Hematopoietic multipotent progenitor cell treated with erythropoietin and hydrocortisone succinate and interleukin-3 and kit ligand, for 6 days (in vitro differentiated cells): ENCODE data around the gene HIP1R.
"Not testable (repeated sequence)": the region's sequence is repeated elsewhere in the genome, so short reads cannot be mapped to it uniquely, and the experiment has no call there.

ENCODE experiments used
- DNase-seq: peaks from one replicate; pipeline ENCODE4 v3.0.0-alpha.2; 2015

The HIP1R gene

DNA sequence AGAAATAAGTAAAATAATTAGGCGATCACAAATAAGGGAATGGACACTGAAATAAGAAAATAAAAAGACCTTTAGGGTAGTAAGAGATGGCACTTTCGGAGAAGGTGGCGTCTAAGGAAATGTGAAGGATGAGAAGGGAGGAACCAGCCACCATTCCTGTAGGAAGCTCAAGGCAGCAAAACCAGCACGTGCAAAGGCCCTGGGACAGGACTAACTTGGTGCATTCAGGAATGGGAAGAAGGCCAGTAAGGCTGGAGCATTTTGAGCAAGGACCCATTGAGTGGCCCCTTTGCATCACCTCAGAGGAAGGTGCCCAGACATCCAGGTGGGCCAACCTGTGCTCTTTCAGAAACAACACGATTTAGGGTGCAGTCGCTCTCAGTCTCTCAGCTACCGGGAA is 61.4 kb downstream of the HIP1R start:
- DNase-seq: no peak

DNA sequence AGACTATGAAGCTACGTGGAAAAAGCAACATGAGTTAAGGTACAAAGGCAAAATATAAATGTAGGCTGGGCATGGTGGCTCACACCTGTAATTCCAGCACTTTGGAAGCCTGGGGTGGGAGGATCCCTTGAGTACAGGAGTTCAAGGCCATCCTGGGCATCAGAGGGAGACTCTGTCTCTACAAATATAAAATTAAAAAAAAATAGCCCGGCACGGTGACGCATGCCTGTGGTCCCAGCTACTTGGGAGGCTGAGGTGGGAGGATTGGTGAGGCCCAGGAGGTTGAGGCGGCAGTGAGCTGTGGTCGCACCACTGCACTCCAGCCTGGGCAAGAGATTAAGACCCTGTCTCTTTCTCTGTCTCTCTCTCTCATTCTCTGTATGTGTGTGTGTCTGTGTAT is 64.6 kb downstream of the HIP1R start:
- no peak for DNase-seq

DNA sequence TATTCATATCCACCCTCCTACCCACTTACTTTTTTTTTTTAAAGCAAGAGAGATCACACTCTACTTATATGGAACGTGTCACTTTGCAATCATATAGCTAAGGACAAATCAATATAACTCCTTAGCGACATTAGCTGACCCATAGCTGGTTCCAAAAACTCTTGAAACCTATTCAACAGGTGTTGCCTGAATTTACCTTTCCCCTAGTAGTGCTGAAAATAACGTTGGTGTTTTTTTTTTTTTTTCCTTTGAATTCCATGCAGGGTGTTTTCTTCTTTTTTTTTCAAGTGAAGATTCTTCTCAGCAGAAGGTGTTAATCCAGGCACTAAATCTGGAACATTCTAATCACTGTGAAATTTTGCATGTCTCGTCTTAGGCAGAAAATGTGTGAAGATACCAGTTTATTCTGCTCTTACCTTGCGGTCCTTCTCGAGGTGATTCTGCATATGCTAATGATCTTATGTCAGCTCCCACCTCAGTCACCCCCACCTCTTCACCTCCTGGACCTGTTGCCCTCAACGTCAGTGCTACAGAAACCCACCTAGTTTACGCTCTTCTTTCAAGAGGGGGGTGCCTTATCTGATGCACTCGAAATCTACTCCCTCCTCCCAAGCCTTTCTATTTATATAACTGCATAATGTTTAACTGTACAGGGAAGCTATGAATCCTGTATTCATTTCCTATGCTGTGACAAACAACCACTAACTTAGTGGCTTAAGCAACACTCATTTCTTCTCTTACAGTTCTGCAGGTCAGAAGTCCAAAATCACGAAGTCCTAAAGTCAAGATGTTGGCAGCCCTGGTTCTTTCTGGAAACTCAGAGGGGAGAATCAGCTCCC is 67.8 kb downstream of the HIP1R start:
- no peak for DNase-seq

DNA sequence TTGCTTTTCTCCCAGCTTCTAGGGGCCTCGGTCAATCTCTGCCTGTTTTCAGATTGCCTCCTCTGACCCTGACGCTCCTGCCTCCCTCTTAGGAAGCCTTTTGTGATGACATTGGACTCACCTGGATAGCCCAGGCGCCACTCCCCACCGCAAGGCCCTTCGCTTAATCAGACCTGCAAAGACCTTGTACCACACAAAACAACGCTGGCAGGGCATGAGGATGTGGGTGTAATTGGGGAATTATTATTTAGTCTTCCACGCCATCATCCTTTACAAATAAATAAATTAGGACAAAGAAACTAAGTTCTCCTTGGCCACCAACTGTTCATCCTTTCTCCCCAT is 68.4 kb downstream of the HIP1R start:
- DNase-seq: no peak

DNA sequence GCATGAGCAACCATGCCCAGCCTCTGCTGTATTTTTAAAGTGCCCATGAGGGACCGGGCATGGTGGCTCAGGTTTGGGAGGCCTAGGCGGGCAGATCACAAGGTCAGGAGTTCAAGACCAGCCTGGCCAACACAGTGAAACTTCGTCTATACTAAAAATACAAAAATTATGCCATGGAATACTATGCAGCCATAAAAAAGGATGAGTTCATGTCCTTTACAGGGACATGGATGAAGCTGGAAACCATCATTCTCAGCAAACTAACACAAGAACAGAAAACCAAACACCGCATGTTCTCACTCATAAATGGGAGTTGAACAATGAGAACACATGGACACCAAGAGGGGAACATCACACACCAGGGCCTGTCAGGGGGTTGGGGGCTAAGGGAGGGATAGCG is 70.0 kb downstream of the HIP1R start:
- DNase-seq: not testable (repeated sequence)

DNA sequence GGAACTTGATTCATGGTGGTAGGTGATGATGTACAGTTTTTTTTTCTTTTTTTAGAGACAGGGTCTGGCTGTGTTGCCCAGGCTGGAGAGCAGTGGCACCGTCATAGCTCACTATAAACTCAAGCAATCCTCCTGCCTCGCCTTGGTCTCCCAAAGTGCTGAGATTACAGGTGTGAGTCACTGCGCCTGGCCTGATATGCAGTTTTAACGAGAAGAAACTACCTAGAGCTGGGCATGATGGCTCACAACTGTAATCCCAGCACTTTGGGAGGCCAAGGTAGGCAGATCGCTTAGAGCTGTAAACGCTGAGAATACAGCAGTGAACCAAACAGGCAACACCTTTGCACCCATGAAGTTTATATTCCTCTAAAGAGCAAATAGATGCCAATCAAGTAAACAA is 73.7 kb downstream of the HIP1R start:
- DNase-seq: no peak

DNA sequence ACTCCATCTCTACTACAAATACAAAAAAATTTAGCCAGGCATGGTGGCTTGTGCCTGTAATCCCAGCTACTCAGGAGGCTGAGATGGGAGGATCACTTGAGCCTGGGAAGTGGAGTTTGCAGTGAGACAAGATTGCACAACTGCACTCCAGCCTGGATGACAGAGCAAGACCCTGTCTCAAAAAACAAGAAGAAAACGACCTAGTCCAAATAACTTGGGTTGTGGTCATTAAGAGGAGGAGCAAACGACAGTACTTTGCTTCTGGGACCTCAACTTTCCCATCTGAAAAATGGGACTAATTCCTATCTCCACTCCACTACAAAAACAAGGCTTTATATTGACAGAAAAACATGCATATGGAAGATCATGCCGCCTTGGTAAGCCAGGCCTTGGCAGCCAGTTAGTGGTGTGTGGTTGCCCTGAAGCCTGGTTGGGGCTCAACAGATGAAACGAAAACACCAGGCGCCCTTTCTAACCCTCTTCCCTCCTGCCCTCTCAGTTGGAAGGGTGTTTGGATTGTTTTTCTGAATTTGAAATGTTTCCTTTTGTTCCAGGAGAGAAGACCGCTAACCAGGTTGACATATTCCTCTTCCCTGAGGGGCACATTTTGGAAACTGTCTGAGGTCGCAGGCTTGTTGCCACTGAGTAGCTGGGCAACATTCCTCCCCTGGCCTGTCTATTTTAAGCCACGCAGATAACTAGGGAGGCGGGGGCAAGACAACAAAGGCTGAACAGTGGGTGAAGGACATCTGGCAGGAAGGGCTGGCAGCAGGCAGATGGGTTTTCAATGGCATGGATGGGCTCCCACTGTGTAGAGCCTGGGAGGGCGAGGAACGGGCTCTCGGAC is 74.4 kb downstream of the HIP1R start:
- DNase-seq: peak; percentile 31
